T-helper 17 cell (primary cell): ENCODE measurements around the gene GAL. TPM values are rescaled to one million over a fixed set of nuclear protein-coding genes. Genes with fewer than 3 reads are reported as not detected.

Experiments
- ATAC-seq: fragments of 150-1000 bp; cut with Tn5 transposase; 2 replicates; pipeline ENCODE4 v1.10.0; 2021; ENCODE audit warnings: mild to moderate bottlenecking, moderate library complexity
- DNase-seq, 3 donors: peaks; one replicate each; pipeline versions ENCODE4 v3.0.0 to v3.0.0-alpha.2; 2020 to 2021
- H3K9me3 ChIP-seq: one replicate; pipeline ENCODE4 v1.7.0; 2013; ENCODE audit warnings: low read length, mild to moderate bottlenecking; ENCODE audit not compliant: control insufficient read depth, poor library complexity, severe bottlenecking
- H3K27ac Mint-ChIP-seq: one replicate; pipeline ENCODE4 v1.8.0; 2022; ENCODE audit warnings: mild to moderate bottlenecking, moderate library complexity, mixed read lengths
- H3K27me3 Mint-ChIP-seq: one replicate; pipeline ENCODE4 v1.8.0; 2022; ENCODE audit warnings: mixed read lengths
- H3K36me3 Mint-ChIP-seq: one replicate; pipeline ENCODE4 v1.8.0; 2022; ENCODE audit warnings: low read depth, mixed read lengths
- H3K4me1 Mint-ChIP-seq: one replicate; pipeline ENCODE4 v1.8.0; 2022; ENCODE audit warnings: mild to moderate bottlenecking, mixed read lengths
- H3K4me3 Mint-ChIP-seq: one replicate; pipeline ENCODE4 v1.8.0; 2022; ENCODE audit warnings: mild to moderate bottlenecking, moderate library complexity, mixed read lengths
- total RNA-seq, 4 donors: library from RNA in 2 of 4; stranded (reverse) in 2 of 4; gene quantifications; one replicate each; pipeline ENCODE4 v1.2.3 and lab custom pipeline; 2022 to 2026

GAL gene
- total RNA-seq, 2 donors from 2014 or later, result not detected

GRCh38 chr11:68715456-68716122 lies 31.2 kb downstream of the GAL start:
- Mint-ChIP-seq H3K27me3 (no peaks in the 10 kb centered on the region), H3K27ac (no peak overlapping the region), H3K4me1 (no peaks in the 10 kb centered on the region), H3K4me3 (no peak overlapping the region), H3K36me3 (peaks cover 7% of the 10 kb centered on the region)
- H3K9me3 ChIP-seq, result peaks cover 4% of the 10 kb centered on the region
- ATAC-seq (no peak), DNase-seq (no peak)

GRCh38 chr11:68721075-68721474 lies 36.7 kb downstream of the GAL start:
- Mint-ChIP-seq H3K27ac (no peak overlapping the region), H3K4me1 (no peaks in the 10 kb centered on the region), H3K4me3 (no peak overlapping the region), H3K27me3 (peaks cover 7% of the 10 kb centered on the region), H3K36me3 (peaks cover 7% of the 10 kb centered on the region)
- no peak for ATAC-seq
- no peak for DNase-seq
- peaks cover 4% of the 10 kb centered on the region for H3K9me3 ChIP-seq

- peaks cover 4% of the 10 kb centered on the region for H3K9me3 ChIP-seq
- no peaks in the 10 kb centered on the region for H3K4me1 Mint-ChIP-seq
- H3K27me3 Mint-ChIP-seq, result peaks cover 7% of the 10 kb centered on the region
- H3K36me3 Mint-ChIP-seq, result peaks cover 7% of the 10 kb centered on the region
- no peak for ATAC-seq
- H3K27ac Mint-ChIP-seq, result no peak overlapping the region
- H3K4me3 Mint-ChIP-seq, result no peak overlapping the region
- DNase-seq, result no peak
Observed at GRCh38 chr11:68722143-68722542, 37.8 kb downstream of the GAL start.

GRCh38 chr11:68724293-68724692 lies 39.9 kb downstream of the GAL start:
- Mint-ChIP-seq H3K4me1 (no peaks in the 10 kb centered on the region), H3K27ac (no peak overlapping the region), H3K36me3 (peaks cover 7% of the 10 kb centered on the region), H3K27me3 (peaks cover 7% of the 10 kb centered on the region), H3K4me3 (no peak overlapping the region)
- DNase-seq (no peak), ATAC-seq (no peak)
- H3K9me3 ChIP-seq, result peaks cover 4% of the 10 kb centered on the region

- Mint-ChIP-seq H3K36me3 (peaks cover 3% of the 10 kb centered on the region), H3K27ac (no peak overlapping the region), H3K27me3 (no peaks in the 10 kb centered on the region), H3K4me3 (no peak overlapping the region), H3K4me1 (peaks cover 2% of the 10 kb centered on the region)
- DNase-seq (no peak), ATAC-seq (no peak)
- no peaks in the 10 kb centered on the region for H3K9me3 ChIP-seq
Observed at GRCh38 chr11:68727783-68728182, 43.4 kb downstream of the GAL start.

GRCh38 chr11:68734111-68734510 lies 49.8 kb downstream of the GAL start:
- no peaks in the 10 kb centered on the region for H3K27me3 Mint-ChIP-seq
- DNase-seq, result no peak
- H3K4me1 Mint-ChIP-seq, result peaks cover 5% of the 10 kb centered on the region
- H3K27ac Mint-ChIP-seq, result no peak overlapping the region
- no peak for ATAC-seq
- H3K9me3 ChIP-seq, result no peaks in the 10 kb centered on the region
- peaks cover 11% of the 10 kb centered on the region for H3K36me3 Mint-ChIP-seq
- no peak overlapping the region for H3K4me3 Mint-ChIP-seq

- DNase-seq, result no peak
- H3K4me3 Mint-ChIP-seq, result no peak overlapping the region
- ATAC-seq, result no peak
- H3K27me3 Mint-ChIP-seq, result no peaks in the 10 kb centered on the region
- no peak overlapping the region for H3K27ac Mint-ChIP-seq
- peaks cover 8% of the 10 kb centered on the region for H3K4me1 Mint-ChIP-seq
- H3K36me3 Mint-ChIP-seq, result peaks cover 11% of the 10 kb centered on the region
- H3K9me3 ChIP-seq, result no peaks in the 10 kb centered on the region
Observed at GRCh38 chr11:68735125-68735524, 50.8 kb downstream of the GAL start.

GRCh38 chr11:68735646-68736045 lies 51.3 kb downstream of the GAL start:
- H3K9me3 ChIP-seq, result no peaks in the 10 kb centered on the region
- no peak overlapping the region for H3K4me3 Mint-ChIP-seq
- ATAC-seq (no peak), DNase-seq (no peak)
- H3K27ac Mint-ChIP-seq, result no peak overlapping the region
- H3K27me3 Mint-ChIP-seq, result no peaks in the 10 kb centered on the region
- peaks cover 11% of the 10 kb centered on the region for H3K36me3 Mint-ChIP-seq
- peaks cover 10% of the 10 kb centered on the region for H3K4me1 Mint-ChIP-seq

Other genes starting within 250 kb of the GAL start
- 100 to 1,000 TPM; 134 to 136 TPM for gene PPP6R3, start 223.8 kb upstream of the GAL start, total RNA-seq
- 1 to 10 TPM; 5.0 to 5.5 TPM for gene TESMIN, start 67.0 kb downstream of the GAL start, total RNA-seq
- 10 to 100 TPM; 29.5 to 33.3 TPM for gene CPT1A, start 157.4 kb downstream of the GAL start, total RNA-seq
- 10 to 100 TPM; 34.4 to 37.2 TPM for gene MRPL21, start 219.3 kb downstream of the GAL start, total RNA-seq
- gene IGHMBP2, start 219.3 kb downstream of the GAL start, total RNA-seq, result 10 to 100 TPM; 27.5 to 28.4 TPM